NCI-H187 (cell line): ENCODE data around the gene ATP8B3.
A peak's percentile ranks its signal among the peaks of the same experiment; 100 is the strongest.

Experiments
- DNase-seq, 2 experiments: peaks; one replicate each; lab custom pipeline; 2025; lab: John Stamatoyannopoulos, UW

Gene ATP8B3

GRCh38 chr19:1811942-1812425 lies at the start of gene ATP8B3:
Gene ATP8B3, minus strand, starts transcription at chr19:1812276. Its CDS starts 540 bp downstream, at chr19:1811736.
- no peak for DNase-seq

DNA sequence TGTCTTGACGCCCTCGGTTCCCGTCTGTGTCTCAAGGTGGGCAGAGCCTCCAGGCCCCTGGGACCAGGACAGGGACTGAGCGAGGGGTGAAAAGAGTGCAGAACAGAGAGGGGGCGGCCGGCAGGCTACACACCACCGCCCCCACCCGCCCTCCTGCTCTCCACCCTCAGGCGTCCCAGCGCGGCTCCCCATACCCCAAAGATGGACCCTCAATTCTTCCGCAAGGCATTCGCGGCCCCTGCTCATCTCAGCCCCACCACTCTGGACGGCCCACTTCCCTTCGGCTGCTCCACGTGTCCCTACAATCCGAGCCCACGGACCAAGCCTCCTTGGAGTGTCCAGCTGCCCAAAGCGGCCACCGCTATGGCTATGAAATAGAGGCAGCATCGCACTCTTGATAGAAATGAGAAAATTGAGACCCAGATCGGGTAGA lies 49.5 kb upstream of the ATP8B3 start:
- no peak for DNase-seq

- no peak for DNase-seq
Observed at GRCh38 chr19:1860821-1861598, 48.9 kb upstream of the ATP8B3 start.

DNA sequence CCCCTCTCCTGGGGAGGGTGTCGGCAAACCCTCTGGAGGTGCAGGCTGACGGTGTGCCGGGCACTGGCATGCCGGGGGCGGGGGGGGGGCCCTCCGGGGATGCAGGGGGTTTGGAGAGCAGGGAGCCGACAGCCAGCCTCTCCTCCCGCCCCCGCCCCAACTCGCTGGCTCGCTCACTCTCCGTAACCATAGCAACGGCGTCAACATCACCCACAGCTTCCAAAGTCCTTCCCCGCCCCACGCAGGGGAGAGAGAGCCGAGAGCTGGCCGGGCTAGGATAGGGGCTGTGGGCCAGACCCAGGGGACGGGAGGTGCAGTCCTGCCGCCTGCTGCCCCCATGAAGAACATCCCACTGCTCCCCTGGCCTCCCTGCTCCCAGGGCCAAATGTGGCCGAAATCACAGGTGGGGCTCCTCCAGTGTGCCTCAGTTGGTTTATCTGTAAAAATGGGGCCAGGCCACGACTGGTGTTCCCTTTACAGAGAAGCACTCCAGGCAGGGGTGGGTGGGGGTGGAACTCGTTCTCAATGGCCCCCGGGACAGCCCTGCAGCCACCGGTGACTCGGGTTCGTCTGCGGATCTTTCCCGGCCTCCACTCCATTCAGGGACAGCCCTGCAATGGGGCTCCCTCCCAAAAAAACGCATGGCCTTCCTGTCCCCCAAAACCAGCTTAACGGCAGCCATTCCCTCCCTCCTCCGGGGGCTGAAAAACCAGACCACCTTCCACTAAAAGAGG lies 48.1 kb upstream of the ATP8B3 start:
- DNase-seq = no peak

DNA sequence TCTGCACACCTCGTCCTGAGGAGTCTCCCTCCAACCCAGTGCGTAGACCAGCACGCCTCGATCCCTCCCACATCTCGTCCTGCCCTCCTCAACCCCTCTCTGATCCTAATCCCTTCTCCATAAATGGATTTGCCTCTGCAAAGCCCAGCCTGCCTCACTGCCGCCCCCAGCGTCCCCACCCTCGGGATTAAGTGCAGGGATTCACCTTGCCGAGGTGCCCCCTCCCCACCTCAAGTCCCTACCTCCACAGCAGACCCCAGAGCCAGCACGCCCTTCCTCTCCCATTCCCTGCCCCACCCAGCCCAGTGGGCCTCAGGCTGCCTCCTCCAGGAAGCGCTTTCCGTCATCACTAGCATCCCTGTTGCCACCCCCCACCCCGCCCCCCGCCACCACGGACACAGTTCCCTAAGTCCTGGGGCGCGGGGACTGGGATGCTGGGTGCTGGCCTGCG lies 47.3 kb upstream of the ATP8B3 start:
- DNase-seq = no peak

DNA sequence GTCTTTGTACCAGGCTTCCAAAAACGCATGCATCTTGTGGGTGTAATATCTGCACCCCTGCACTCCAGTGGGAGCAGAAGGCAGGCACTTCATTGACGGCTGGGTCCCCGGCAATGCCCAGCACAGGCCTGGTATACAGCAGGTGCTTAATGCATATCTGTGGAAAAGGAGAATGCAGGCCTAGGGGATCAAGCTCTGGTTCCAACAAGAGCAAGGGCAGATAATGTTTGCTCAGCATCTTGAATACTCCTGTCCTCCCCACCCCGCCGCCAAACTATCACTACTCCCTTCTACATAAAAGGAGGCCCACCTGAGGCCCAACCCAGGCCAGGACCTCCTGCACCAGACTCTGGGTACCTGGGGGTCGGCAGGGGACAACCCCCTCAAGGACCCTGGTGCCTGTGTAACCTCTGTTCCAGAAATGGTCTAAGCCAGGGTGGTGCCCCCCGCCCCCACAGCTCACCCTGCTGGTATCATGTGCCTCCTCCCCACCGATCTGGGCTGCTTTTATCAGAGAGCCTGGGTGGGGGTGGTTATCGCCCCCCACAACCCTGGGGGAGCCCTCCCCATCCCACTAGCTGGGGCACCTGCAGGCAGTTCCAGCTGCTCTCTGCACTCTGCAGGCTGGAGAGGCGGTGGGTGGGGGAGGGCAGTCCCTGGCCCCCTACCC lies 46.5 kb upstream of the ATP8B3 start:
- DNase-seq = no peak

GRCh38 chr19:1857648-1858326 lies 45.7 kb upstream of the ATP8B3 start:
- no peak for DNase-seq

DNA sequence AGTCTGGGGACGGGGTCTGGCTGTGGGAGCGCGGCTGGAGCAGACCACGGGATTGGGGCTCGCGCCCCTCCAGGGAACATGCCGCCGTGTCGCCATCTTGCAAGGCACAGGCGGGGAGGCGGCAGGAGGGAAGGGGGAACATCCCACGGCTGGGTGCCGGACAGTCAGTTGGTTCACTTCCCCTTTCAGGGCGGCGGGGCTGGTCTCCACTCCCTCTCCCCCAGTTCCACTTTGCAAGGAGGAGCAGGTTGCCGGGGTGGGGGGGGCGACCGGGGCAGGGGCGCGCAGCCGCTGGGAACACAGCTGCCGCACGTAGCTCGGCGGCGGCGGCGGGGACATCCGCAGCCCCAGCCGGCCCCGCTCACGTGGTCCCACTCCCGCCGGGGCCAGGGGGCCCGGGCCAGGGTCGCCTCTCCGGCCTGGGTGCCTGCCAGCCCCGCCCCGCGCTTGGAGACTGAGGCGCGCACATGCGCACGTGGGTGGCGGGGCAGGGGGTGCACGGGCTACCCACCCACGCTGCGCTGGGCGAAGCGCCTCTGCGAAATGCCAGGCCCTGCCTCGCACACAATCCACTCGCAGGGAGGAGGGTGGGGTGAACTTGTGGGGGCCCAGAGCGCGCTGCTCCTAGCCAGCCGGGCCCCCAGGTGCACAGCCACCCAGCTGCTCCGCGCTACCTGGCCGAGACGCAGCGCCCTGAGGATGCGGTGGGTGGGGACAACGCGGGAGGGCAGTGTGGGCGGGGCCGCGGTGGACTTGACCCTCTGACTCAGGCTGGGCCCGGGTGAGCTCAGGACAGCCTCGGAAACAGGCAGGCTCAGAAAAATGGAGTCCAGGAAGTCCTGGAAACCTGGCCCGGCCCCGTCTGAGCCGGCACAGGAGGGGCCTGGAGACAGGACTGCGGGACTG lies 44.9 kb upstream of the ATP8B3 start:
- DNase-seq = no peak

DNA sequence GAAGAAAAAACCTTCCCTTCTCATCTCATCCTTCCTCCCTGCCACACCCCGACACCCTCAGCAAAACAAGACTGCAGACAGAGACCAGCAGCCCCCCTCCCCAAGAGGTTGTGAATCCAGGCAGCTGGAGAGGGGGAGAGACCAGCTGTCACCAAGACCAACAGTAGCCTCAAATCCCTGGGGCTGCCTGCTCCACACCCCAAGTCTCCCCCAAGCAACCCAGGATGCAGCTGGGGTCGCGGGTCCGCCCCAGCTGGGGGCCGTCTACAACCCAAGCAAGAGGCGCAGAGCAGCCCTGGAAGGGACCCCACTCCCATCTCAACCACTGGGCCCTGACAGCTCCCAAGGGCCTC lies 44.2 kb upstream of the ATP8B3 start:
- DNase-seq = no peak

GRCh38 chr19:1855828-1856255 lies 43.8 kb upstream of the ATP8B3 start:
- DNase-seq = no peak

GRCh38 chr19:1855040-1855827 lies 43.2 kb upstream of the ATP8B3 start:
- DNase-seq = peak in 1 of 2 experiments; percentile 27

DNA sequence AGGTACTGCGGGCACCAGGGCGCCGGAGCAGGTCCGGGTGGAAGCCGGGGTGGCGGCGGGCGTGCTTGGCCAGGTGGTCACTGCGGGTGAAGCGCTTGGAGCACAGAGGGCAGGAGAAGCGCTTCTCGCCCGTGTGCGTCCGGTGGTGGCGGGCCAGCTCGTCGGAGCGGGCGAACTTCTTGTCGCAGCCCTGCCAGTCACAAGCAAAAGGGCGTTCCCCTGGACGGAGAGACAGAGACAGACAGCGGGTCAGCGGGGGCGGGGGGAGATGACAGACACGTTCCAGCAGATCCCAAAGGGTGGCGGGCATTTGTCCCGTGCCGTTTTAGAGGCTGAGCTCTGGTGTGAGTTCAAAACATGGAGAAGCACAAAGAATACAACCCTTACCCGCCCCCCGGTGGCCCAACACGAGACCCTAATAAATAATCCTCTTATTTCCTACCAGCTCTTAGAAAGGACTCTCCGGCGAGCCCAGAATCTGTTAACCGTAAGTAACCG lies 42.5 kb upstream of the ATP8B3 start:
- no peak for DNase-seq

DNA sequence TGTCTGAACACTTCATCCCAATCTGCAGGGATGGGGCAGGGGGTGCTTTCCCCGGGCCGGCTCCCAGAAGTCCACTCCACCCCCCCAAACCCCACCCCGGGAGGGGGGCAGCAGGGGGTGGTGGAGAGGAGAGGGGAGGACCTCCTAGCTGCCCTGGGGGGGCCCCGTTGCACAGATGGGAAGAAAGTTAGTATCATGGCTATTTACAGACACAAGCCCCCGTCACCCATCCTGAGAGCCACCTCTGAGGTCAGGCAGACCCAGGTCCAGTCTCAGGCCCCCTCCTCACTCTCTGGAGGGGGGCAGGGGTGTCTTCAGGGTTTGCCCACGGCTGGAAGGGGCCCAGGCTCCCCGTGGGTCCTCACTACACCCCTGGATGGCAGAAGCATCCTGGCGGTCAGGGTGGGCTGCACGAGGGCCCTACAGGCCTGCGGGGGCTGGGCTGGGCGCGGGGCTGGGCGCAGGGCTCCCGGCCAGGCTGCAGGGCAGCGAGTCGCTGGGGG lies 42.0 kb upstream of the ATP8B3 start:
- no peak for DNase-seq

GRCh38 chr19:1853295-1854038 lies 41.4 kb upstream of the ATP8B3 start:
- peak; percentile 36 to 65 for DNase-seq

DNA sequence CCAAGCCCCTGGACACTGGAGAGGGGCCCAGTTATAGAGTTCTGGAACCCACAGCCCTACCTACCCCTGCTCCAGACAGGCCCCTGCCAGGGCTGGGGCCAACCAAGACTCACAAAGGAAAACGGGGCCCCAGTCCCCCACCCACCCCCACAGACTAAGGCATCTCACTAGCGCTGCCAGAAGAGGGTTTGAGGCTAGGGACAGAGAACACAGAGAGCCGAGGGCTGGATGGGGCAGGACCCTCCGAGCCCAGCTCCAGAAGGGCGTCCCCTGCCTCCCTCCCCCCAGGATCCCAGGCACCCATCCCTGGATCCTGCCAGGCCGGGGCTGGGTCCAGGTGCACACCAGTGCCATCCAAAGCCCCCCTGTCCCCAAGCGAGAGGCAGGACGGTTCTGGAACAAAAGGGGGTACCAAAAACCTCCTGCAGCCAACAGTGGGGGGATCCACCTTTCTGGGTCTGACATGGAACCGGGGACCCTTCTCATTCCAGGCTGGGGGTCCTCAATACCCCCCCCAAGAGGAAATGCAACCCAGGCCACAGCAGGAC lies 40.6 kb upstream of the ATP8B3 start:
- DNase-seq = no peak

GRCh38 chr19:1851654-1852580 lies 39.8 kb upstream of the ATP8B3 start:
- DNase-seq = no peak

DNA sequence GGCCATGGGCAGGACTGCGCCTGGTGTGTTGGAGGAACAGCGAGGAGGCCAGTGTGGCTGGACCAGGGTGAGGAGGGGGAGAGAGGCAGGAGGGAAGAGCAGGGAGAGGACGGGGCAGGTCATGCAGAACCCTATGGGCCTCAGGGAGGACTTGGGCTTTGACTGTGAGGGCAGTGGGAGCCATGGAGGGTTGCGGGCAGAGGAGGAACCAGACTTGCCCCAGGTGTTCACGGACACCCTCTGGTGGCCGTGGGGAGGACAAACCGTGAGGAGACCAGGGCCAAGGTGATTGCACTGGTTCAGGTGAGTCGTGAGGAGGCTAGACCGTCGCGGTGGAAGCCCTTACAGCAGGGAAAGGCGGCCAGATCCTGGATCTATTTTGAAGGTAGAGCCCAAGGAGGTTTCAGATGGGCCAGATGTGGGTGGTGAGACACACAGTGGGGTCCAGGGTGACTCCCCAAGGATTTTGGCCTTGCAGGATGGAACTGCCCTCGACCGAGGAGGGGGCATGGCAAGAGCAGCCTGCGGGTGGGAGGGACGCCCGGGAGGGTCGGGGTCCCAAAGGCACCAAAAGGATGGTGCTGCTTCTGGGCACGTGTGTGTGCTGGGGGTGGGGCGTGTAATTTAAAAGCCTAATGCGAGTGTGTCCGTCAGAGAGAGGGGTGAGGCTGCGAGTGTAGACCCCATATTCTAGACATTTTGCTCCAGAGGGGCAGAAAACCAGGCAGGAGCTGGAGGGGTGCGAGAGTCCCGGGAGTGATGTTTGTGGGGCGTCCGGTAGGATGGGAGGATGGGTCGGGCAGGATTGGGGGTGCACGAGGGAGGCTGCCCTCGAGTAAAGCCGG lies 39.0 kb upstream of the ATP8B3 start:
- no peak for DNase-seq
